Tibial artery (tissue), 4 donors: ENCODE data around the gene TRIM39.

Experiments used
- DNase-seq, 2 donors: peaks; one replicate each; pipeline ENCODE4 v3.0.0-alpha.2; 2019
- H3K27ac ChIP-seq, 2 donors: fragments of 200-600 bp; sonication (generic) in 1 of 2; 1 replicate in 1 of 2; 2 replicates in 1 of 2; pipeline ENCODE4 v1.5.1; 2018 to 2019; ENCODE audit warnings: mild to moderate bottlenecking in 1 of 2
- H3K27me3 ChIP-seq, 2 donors: fragments of 200-600 bp; sonication (generic) in 1 of 2; one replicate each; pipeline versions ENCODE4 v1.5.1 to v1.6.0; 2016 to 2019
- H3K36me3 ChIP-seq, 3 donors: fragments of 200-600 bp; sonication (generic) in 2 of 3; one replicate each; pipeline ENCODE4 v1.5.1; 2016 to 2019; ENCODE audit warnings: mild to moderate bottlenecking in 2 of 3
- H3K4me1 ChIP-seq, 4 donors: fragments of 200-600 bp; sonication (generic) in 2 of 4; 1 replicate in 3 of 4; 2 replicates in 1 of 4; pipeline ENCODE4 v1.5.1; 2016 to 2019
- H3K4me3 ChIP-seq, 2 donors: fragments of 200-600 bp; sonication (generic) in 1 of 2; 1 replicate in 1 of 2; 2 replicates in 1 of 2; pipeline ENCODE4 v1.5.1; 2018 to 2019; ENCODE audit warnings: mild to moderate bottlenecking in 2 of 2
- H3K9me3 ChIP-seq, 3 donors: fragments of 200-600 bp; sonication (generic) in 1 of 3; one replicate each; pipeline ENCODE4 v1.5.1; 2016 to 2019
- intact Hi-C: fragments of 100-400 bp; cut with DNase I; formaldehyde crosslinking; loops from one replicate; pipeline ENCODE4 v1.15.0; 2023; ENCODE audit warnings: low total_unique reads
- TF ChIP-seq, protein P1 (sequence below), 2 experiments: fragments of 200-600 bp in 1 of 2; fragments of 450-650 bp in 1 of 2; IDR thresholded peaks; one replicate each; pipeline ENCODE4 v1.5.1; 2017 to 2019; ENCODE audit warnings: antibody characterized with exemption in 2 of 2, mild to moderate bottlenecking in 1 of 2, moderate library complexity in 1 of 2

Gene TRIM39

DNA sequence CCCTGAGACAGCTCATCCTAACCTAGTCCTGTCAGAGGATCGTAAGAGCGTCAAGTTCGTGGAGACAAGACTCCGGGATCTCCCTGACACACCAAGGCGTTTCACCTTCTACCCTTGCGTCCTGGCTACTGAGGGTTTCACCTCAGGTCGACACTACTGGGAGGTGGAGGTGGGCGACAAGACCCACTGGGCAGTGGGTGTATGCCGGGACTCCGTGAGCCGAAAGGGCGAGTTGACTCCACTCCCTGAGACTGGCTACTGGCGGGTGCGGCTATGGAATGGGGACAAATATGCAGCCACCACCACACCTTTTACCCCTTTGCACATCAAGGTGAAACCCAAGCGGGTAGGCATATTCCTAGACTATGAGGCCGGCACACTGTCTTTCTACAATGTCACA is 15.0 kb downstream of the TRIM39 start:
- TF ChIP-seq, protein P1, sequence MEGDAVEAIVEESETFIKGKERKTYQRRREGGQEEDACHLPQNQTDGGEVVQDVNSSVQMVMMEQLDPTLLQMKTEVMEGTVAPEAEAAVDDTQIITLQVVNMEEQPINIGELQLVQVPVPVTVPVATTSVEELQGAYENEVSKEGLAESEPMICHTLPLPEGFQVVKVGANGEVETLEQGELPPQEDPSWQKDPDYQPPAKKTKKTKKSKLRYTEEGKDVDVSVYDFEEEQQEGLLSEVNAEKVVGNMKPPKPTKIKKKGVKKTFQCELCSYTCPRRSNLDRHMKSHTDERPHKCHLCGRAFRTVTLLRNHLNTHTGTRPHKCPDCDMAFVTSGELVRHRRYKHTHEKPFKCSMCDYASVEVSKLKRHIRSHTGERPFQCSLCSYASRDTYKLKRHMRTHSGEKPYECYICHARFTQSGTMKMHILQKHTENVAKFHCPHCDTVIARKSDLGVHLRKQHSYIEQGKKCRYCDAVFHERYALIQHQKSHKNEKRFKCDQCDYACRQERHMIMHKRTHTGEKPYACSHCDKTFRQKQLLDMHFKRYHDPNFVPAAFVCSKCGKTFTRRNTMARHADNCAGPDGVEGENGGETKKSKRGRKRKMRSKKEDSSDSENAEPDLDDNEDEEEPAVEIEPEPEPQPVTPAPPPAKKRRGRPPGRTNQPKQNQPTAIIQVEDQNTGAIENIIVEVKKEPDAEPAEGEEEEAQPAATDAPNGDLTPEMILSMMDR (IDR thresholded peaks at IDR 0.05), result no peak
- Histone ChIP-seq H3K27ac (no peak overlapping the region), H3K9me3 (no peaks in the 10 kb centered on the region), H3K4me1 (peaks cover 0 to 14% (median 9%) of the 10 kb centered on the region in 4 donors), H3K27me3 (no peaks in the 10 kb centered on the region), H3K4me3 (no peak overlapping the region), H3K36me3 (peaks cover 35 to 70% (median 57%) of the 10 kb centered on the region in 3 donors)
- DNase-seq, result no peak
- intact Hi-C loops, result no loop called here

DNA sequence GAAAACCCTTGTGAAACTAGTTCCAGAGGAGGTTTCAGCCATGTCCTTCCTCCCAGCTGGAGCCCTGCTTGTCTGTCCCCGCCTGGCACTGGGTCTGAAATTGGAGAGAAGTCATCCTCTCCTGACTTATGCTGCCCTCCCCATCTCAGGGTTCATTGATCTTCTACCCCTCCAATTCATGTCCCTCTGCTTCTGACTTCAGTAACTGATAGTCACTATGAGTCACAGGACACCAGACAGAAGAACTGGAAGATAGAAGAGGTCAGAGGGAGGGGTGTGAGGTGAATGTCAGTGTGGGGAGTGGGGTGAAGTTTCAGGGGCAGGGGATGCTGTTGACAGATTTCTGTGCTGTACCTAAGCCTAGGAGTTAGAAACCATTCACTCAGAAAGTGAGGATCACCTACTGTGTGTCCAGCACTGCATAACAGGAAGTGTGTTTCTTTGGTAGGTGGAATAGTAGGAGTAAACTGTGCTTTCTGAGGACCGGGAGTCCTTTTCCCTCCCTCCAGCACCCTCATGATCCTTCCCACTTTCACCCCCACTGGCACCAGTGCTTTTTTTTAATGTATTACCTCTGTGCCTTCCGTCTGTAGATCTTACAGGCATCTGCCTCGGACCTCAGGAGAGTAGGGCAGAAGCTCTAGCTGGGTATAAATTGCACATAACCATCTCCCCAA is 17.6 kb downstream of the TRIM39 start:
- H3K27ac ChIP-seq, result peak overlapping the region; percentile 92 to 94
- intact Hi-C loops, result no loop called here
- DNase-seq, result no peak
- TF ChIP-seq, protein P1 (IDR thresholded peaks at IDR 0.05), result no peak
- H3K27me3 ChIP-seq, result no peaks in the 10 kb centered on the region
- peak overlapping the region; percentile 86 to 88 for H3K4me3 ChIP-seq
- no peaks in the 10 kb centered on the region for H3K9me3 ChIP-seq
- H3K4me1 ChIP-seq, result peaks cover 0 to 14% (median 9%) of the 10 kb centered on the region in 4 donors
- peaks cover 17 to 54% (median 36%) of the 10 kb centered on the region in 3 donors for H3K36me3 ChIP-seq

DNA sequence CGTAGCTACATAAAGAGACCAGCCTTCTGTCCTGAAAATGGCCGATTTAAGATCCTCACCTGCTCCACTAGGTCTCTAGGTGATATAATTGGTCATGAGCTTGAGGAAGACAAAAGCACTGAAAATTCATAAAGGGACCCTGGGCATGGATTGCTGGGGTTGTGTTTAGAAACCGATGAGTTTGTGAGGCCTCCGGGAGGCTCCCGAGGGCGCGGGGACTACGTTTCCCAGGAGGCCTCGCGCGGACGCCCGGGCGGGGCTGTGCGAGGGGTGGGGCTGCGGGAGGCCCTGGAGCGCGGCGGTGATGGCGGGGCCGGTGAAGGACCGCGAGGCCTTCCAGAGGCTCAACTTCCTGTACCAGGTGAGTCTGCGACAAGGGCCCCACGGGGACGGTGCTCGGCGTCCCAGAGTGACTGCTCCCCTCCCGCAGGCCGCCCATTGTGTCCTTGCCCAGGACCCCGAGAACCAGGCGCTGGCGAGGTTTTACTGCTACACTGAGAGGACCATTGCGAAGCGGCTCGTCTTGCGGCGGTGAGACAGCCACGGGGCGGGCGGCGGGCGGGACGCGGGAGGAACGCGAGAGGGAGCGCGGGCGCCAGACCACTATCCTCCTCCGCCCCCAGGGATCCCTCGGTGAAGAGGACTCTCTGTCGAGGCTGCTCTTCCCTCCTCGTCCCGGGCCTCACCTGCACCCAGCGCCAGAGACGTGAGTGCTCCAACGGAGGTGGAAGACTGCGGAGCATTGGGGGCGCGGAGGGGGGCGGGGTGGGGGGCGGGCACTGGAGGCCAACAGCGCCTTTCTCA is 18.3 kb downstream of the TRIM39 start, which contains the start of gene RPP21:
RPP21 (plus strand) TSS at position 289 of the 804 bp plus-strand sequence; CDS start at position 305, 16 bp downstream.
- Histone ChIP-seq H3K27me3 (no peaks in the 10 kb centered on the region), H3K36me3 (peaks cover 17 to 47% (median 28%) of the 10 kb centered on the region in 3 donors), H3K27ac (peak within 1 kb of the TSS; percentile 92 to 94), H3K4me3 (peak within 1 kb of the TSS; percentile 86 to 88), H3K4me1 (peaks cover 0 to 14% (median 9%) of the 10 kb centered on the region in 4 donors), H3K9me3 (no peaks in the 10 kb centered on the region)
- DNase-seq, result peak; percentile 80 to 91
- intact Hi-C loops, result no loop called here
- TF ChIP-seq, protein P1 (IDR thresholded peaks at IDR 0.05), result no peak

DNA sequence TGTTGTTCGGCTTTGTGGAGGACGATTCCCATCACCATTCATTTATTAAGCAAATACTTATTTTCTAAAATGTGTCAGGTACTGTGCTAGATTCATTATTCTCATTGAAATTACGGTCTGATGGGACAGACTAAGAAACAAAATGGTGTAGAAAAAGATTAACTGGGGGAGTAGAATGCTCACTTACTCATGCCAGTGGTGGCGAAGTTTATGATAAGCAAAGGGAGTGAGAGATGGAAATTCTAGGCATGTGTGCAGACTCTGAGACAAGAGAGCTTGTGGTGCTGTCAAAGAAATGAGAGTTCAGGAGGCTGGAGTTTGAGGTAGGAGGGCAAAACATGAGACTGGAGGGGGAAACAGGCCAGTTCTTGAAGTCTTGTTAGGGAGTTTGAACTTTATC is 19.1 kb downstream of the TRIM39 start:
- peaks cover 9 to 39% (median 20%) of the 10 kb centered on the region in 3 donors for H3K36me3 ChIP-seq
- DNase-seq, result no peak
- H3K9me3 ChIP-seq, result no peaks in the 10 kb centered on the region
- peak overlapping the region; percentile 86 to 88 for H3K4me3 ChIP-seq
- H3K4me1 ChIP-seq, result peaks cover 0 to 14% (median 9%) of the 10 kb centered on the region in 4 donors
- TF ChIP-seq, protein P1 (IDR thresholded peaks at IDR 0.05), result no peak
- peak overlapping the region; percentile 92 to 94 for H3K27ac ChIP-seq
- intact Hi-C loops, result no loop called here
- no peaks in the 10 kb centered on the region for H3K27me3 ChIP-seq

DNA sequence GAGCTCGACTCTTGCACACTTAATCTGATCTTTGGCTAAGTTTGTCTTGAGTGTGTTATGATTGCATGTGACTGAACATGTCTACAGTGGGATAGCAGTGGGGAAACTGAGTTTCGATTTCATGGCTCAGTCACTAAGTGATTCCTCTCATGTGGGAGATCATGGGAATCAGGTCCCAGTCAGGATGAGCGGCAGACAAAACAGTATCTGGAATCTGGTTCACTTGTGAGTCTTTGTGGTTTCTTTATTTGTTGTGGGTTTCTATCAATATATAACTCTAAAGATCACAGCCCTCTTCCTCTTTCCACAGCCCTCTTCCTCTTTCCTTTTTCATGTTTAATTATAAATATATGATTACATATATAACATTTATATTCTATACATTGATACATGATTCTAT is 22.2 kb downstream of the TRIM39 start:
- peaks cover 0 to 14% (median 9%) of the 10 kb centered on the region in 4 donors for H3K4me1 ChIP-seq
- TF ChIP-seq, protein P1 (IDR thresholded peaks at IDR 0.05), result no peak
- no peak for DNase-seq
- no peak overlapping the region for H3K27ac ChIP-seq
- intact Hi-C loops, result no loop called here
- H3K27me3 ChIP-seq, result peaks cover 0 to 12% of the 10 kb centered on the region in 2 donors
- H3K4me3 ChIP-seq, result no peak overlapping the region
- no peaks in the 10 kb centered on the region for H3K9me3 ChIP-seq
- peaks cover 0 to 15% (median 10%) of the 10 kb centered on the region in 3 donors for H3K36me3 ChIP-seq
